NCI-H1417 treated with DMSO at 0.1 percent for 48 hours (cell line): ENCODE results near the gene SMARCA2.

Experiments
- DNase-seq: peaks from one replicate; lab custom pipeline; 2025; lab: John Stamatoyannopoulos, UW

Gene SMARCA2

GRCh38 chr9:2014696-2015580, at the start of gene SMARCA2:
Gene SMARCA2, plus strand, starts transcription at chr9:2015347. Its CDS starts 13,676 bp downstream, at chr9:2029023.
- no peak for DNase-seq

- DNase-seq, result no peak
Observed at GRCh38 chr9:1966725-1967366, 48.3 kb upstream of the SMARCA2 start.

GRCh38 chr9:1969160-1969559, 46.0 kb upstream of the SMARCA2 start:
- no peak for DNase-seq

- DNase-seq, result no peak
Observed at GRCh38 chr9:1969898-1970297, 45.2 kb upstream of the SMARCA2 start.

- DNase-seq, result no peak
Observed at GRCh38 chr9:1972672-1973071, 42.5 kb upstream of the SMARCA2 start.

- DNase-seq, result no peak
Observed at GRCh38 chr9:1977026-1977425, 38.1 kb upstream of the SMARCA2 start.

- DNase-seq, result no peak
Observed at GRCh38 chr9:1978941-1979340, 36.2 kb upstream of the SMARCA2 start.

GRCh38 chr9:1979741-1980367, 35.3 kb upstream of the SMARCA2 start:
- no peak for DNase-seq

GRCh38 chr9:1980387-1980786, 34.8 kb upstream of the SMARCA2 start:
- DNase-seq, result no peak

GRCh38 chr9:1982074-1982473, 33.1 kb upstream of the SMARCA2 start:
- DNase-seq, result no peak

GRCh38 chr9:1986341-1986740, 28.8 kb upstream of the SMARCA2 start:
- no peak for DNase-seq

GRCh38 chr9:1989500-1989899, 25.6 kb upstream of the SMARCA2 start:
- no peak for DNase-seq

- no peak for DNase-seq
Observed at GRCh38 chr9:1994180-1994579, 21.0 kb upstream of the SMARCA2 start.

GRCh38 chr9:1995084-1995483, 20.1 kb upstream of the SMARCA2 start:
- no peak for DNase-seq

GRCh38 chr9:1996156-1996555, 19.0 kb upstream of the SMARCA2 start:
- DNase-seq, result no peak

GRCh38 chr9:1997646-1998045, 17.5 kb upstream of the SMARCA2 start:
- DNase-seq, result no peak

GRCh38 chr9:1998111-1998510, 17.0 kb upstream of the SMARCA2 start:
- DNase-seq, result no peak

GRCh38 chr9:2000314-2000713, 14.8 kb upstream of the SMARCA2 start:
- DNase-seq, result no peak

GRCh38 chr9:2008372-2008771, 6.8 kb upstream of the SMARCA2 start:
- DNase-seq, result no peak

- DNase-seq, result no peak
Observed at GRCh38 chr9:2012347-2012746, 2.8 kb upstream of the SMARCA2 start.

- no peak for DNase-seq
Observed at GRCh38 chr9:2013743-2014475, 1.2 kb upstream of the SMARCA2 start.
